ENCODE data around the gene GPX3. TPM values are rescaled to one million over a fixed set of nuclear protein-coding genes. Genes with fewer than 3 reads are reported as not detected.
A peak's percentile ranks its signal among the peaks of the same experiment; 100 is the strongest.

Gene GPX3
- total RNA-seq, 4 donors from 2014 or later = 3,864 to 9,036 (median 5,113) TPM

DNA sequence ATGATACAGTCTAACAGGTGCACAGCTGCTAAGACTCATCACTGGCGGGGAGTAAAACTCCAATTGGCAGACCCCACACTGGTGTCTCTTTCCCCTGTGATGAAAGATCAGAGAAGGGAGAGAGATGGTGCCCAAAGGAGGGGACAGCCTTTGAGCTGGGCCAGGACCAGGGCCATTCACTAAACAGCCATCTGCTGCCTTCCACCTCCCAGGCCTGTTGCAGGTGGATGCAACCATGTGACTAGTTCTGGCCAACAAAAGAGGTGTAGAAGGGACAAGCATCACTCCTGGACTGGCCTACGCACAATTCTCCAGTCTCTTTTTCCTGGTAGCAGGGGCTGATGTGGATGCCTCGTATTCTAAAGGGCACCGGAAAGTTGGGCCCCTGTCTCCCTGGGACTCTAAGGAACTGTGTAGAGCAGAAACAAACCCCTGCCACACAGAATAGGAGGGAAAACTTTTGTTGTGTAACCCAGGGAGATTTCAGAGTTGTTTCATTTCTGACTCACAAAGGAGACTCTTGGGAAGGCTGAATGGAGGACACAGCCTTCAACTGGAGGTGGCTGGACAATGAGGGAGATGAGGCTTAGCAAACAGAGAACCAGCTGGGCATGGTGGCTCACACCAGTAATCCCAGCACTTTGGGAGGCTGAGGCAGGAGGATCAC is 33.5 kb downstream of the GPX3 start:
- 91 to 93% methylated on average over 4 of the region's 4 CpGs for WGBS, 2 donors
- TF ChIP-seq, protein P1, sequence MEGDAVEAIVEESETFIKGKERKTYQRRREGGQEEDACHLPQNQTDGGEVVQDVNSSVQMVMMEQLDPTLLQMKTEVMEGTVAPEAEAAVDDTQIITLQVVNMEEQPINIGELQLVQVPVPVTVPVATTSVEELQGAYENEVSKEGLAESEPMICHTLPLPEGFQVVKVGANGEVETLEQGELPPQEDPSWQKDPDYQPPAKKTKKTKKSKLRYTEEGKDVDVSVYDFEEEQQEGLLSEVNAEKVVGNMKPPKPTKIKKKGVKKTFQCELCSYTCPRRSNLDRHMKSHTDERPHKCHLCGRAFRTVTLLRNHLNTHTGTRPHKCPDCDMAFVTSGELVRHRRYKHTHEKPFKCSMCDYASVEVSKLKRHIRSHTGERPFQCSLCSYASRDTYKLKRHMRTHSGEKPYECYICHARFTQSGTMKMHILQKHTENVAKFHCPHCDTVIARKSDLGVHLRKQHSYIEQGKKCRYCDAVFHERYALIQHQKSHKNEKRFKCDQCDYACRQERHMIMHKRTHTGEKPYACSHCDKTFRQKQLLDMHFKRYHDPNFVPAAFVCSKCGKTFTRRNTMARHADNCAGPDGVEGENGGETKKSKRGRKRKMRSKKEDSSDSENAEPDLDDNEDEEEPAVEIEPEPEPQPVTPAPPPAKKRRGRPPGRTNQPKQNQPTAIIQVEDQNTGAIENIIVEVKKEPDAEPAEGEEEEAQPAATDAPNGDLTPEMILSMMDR (IDR thresholded peaks at IDR 0.05) = no peak
- no peak for TF ChIP-seq EP300 (IDR thresholded peaks at IDR 0.05)
- TF ChIP-seq POLR2A (IDR thresholded peaks at IDR 0.05) = no peak
- peak overlapping the region in 1 of 4 donors; percentile 17 for H3K27ac ChIP-seq
- H3K4me1 ChIP-seq = peaks cover 0 to 21% (median 10%) of the 10 kb centered on the region in 4 donors
- no peak for DNase-seq (ENCODE audit: low spot score in 2 of 2)
- H3K9me3 ChIP-seq = no peaks in the 10 kb centered on the region
- H3K4me3 ChIP-seq = no peak overlapping the region
- no peaks in the 10 kb centered on the region for H3K27me3 ChIP-seq
- peaks cover 0 to 100% (median 24%) of the 10 kb centered on the region in 3 donors for H3K36me3 ChIP-seq

DNA sequence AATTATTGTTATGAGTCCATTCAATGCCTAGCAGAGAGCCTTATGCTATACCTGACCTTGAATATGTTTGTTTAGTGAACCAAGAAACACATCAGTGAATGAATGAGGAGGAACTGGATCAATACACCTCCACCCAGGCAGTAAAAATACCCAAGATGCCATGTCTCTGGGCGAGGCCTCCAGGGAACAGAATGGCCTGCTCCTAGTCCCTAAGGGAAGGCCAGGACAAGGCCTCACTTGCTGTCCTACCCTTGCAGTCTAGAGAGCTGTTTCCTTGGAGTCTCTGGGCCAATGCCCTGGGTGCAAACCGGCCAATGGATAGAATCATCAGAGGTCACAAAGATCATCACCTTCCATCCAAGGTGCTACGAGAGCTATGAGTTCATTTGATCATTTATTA is 34.3 kb downstream of the GPX3 start:
- 79 to 90% methylated on average over 3 of the region's 3 CpGs for WGBS, 2 donors
- TF ChIP-seq POLR2A (IDR thresholded peaks at IDR 0.05) (no peak), EP300 (IDR thresholded peaks at IDR 0.05) (no peak)
- TF ChIP-seq, protein P1 (IDR thresholded peaks at IDR 0.05) = no peak
- H3K27ac ChIP-seq = peak overlapping the region in 1 of 4 donors; percentile 23
- H3K4me1 ChIP-seq = peaks cover 0 to 14% (median 10%) of the 10 kb centered on the region in 4 donors
- H3K36me3 ChIP-seq = peaks cover 0 to 100% (median 17%) of the 10 kb centered on the region in 3 donors
- H3K4me3 ChIP-seq = no peak overlapping the region
- DNase-seq (ENCODE audit: low spot score in 2 of 2) = no peak
- H3K9me3 ChIP-seq = no peaks in the 10 kb centered on the region
- H3K27me3 ChIP-seq = no peaks in the 10 kb centered on the region

DNA sequence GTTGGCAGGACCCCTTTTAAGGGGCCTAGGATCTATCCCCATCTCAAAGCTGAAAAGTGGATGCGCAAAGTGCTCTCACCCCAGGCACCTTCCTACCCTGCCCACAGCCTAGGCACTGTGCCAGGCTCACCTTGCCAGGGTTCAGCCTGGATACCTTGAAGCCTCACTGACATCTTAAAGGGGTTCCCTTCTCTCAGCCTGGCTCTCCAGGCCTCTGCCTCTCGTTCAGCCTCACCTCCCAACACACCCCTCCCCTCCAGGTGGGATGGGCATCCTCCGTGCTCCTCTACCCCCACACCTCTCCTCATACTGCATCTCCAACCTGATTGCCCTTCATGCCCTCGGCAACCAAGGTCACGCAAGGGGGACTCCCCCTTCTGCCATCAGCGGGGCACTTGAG is 34.9 kb downstream of the GPX3 start:
- Histone ChIP-seq H3K27ac (peak overlapping the region in 1 of 4 donors; percentile 23), H3K27me3 (no peaks in the 10 kb centered on the region), H3K4me3 (no peak overlapping the region), H3K9me3 (no peaks in the 10 kb centered on the region), H3K4me1 (peaks cover 0 to 19% (median 16%) of the 10 kb centered on the region in 4 donors), H3K36me3 (peaks cover 0 to 100% (median 13%) of the 10 kb centered on the region in 3 donors)
- DNase-seq (ENCODE audit: low spot score in 2 of 2) = no peak
- TF ChIP-seq EP300 (IDR thresholded peaks at IDR 0.05) (no peak), POLR2A (IDR thresholded peaks at IDR 0.05) (no peak)
- TF ChIP-seq, protein P1 (IDR thresholded peaks at IDR 0.05) = no peak
- WGBS, 2 donors = 83 to 87% methylated on average over 6 of the region's 6 CpGs

- TF ChIP-seq, protein P1 (IDR thresholded peaks at IDR 0.05) = no peak
- TF ChIP-seq POLR2A (IDR thresholded peaks at IDR 0.05) = no peak
- Histone ChIP-seq H3K4me1 (peaks cover 0 to 22% (median 17%) of the 10 kb centered on the region in 4 donors), H3K4me3 (no peak overlapping the region), H3K27ac (no peak overlapping the region), H3K27me3 (no peaks in the 10 kb centered on the region), H3K9me3 (no peaks in the 10 kb centered on the region), H3K36me3 (peaks cover 3 to 99% (median 13%) of the 10 kb centered on the region in 3 donors)
- no peak for DNase-seq (ENCODE audit: low spot score in 2 of 2)
- WGBS, 2 donors = 88 to 92% methylated on average over 21 to 25 of the region's 25 CpGs
Observed at GRCh38 chr5:151056379-151057325, 36.3 kb downstream of the GPX3 start.
